GM19324 (cell line): Measurements from ENCODE around the gene CDK5.
"Not testable (repeated sequence)": the region's sequence is repeated elsewhere in the genome, so short reads cannot be mapped to it uniquely, and the experiment has no call there.

Source experiments
- ATAC-seq: cut with Tn5 transposase; IDR thresholded peaks from one replicate; pipeline ENCODE4 v1.9.1; 2021; ENCODE audit warnings: mild to moderate bottlenecking, moderate library complexity; ENCODE audit not compliant: unreplicated experiment, low FRiP score

The CDK5 gene

GRCh38 chr7:151038951-151039849, 18.5 kb downstream of the CDK5 start:
- no peak for ATAC-seq

- ATAC-seq: no peak
Observed at GRCh38 chr7:151035902-151036301, 21.8 kb downstream of the CDK5 start.

DNA sequence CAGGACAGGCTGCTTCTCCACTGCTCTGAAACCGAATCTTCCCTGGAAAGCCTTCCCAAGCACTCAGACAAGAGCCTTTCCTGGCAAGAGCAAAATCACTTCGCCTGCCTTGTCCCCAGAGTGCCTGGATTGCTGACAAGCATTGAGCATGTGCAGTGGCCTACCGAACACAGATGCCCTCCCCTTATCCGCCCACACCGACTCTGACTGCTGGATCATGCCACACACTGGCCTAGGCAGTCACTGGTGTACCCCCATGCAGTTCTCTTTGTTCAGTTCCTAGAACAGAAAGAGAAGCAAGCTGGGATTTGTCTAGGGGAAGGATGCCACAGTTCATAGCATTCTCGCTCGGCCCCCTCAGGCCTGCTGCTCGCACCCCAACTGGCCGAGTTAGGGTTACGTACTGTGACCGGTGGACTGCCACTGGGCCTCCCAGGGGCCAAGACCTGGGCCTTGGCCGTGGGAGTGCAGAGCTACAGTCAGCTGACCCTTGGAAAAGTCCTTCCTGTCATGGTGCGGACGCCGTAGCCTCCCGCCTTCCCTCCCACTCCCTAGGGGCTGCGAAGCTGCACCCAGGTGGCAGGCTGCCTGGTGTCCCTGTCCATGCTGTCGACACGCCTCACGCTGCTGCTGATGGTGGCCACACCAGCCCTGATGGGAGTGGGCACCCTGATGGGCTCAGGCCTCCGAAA, 22.5 kb downstream of the CDK5 start:
- ATAC-seq: no peak

GRCh38 chr7:151034312-151035025, 23.2 kb downstream of the CDK5 start:
- ATAC-seq: no peak

GRCh38 chr7:151033864-151034249, 23.8 kb downstream of the CDK5 start:
- ATAC-seq: no peak

GRCh38 chr7:151032936-151033863, 24.5 kb downstream of the CDK5 start:
- no peak for ATAC-seq

- no peak for ATAC-seq
Observed at GRCh38 chr7:151031011-151031410, 26.7 kb downstream of the CDK5 start.

GRCh38 chr7:151028948-151029501, 28.7 kb downstream of the CDK5 start:
- ATAC-seq: no peak

GRCh38 chr7:151028131-151028947, 29.4 kb downstream of the CDK5 start, which contains the start of gene ABCB8:
ABCB8 (plus strand) TSS chr7:151028450; CDS start chr7:151028516, 66 bp downstream.
- peak; percentile 96 for ATAC-seq

GRCh38 chr7:151027728-151028130, 30.0 kb downstream of the CDK5 start:
- ATAC-seq: not testable (repeated sequence)

DNA sequence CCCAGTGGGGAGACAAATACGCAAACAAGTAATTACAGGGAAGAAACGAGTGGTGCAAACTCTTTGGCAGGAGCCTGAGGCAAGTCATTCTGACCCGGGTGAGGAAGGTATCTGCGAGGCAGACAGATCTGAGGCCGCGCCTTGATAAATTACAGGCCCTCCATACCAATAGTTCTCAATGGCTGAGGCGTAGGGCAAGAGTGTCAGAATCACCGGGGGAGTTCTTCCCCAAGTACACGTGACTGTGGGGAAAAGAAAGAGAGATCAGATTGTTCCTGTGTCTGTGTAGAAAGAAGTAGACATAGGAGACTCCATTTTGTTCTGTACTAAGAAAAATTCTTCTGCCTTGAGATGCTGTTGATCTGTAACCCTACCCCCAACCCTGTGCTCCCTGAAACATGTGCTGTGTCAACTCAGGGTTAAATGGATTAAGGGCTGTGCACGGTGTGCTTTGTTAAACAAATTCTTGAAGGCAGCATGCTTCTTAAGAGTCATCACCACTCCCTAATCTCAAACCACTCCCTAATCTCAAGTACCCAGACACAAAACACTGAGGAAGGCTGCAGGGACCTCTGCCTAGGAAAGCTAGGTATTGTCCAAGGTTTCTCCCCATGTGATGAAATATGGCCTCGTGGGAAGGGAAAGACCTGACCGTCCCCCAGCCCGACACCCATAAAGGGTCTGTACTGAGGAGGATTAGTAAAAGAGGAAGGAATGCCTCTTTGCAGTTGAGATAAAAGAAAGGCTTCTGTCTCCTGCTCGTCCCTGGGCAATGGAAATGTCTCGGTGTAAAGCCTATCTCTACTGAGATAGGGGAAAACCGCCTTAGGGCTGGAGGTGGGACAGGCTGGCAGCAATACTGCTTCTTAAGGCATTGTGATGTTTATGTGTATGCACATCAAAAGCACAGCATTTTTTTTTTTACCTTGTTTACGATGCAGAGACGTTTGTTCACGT, 30.6 kb downstream of the CDK5 start:
- not testable (repeated sequence) for ATAC-seq

DNA sequence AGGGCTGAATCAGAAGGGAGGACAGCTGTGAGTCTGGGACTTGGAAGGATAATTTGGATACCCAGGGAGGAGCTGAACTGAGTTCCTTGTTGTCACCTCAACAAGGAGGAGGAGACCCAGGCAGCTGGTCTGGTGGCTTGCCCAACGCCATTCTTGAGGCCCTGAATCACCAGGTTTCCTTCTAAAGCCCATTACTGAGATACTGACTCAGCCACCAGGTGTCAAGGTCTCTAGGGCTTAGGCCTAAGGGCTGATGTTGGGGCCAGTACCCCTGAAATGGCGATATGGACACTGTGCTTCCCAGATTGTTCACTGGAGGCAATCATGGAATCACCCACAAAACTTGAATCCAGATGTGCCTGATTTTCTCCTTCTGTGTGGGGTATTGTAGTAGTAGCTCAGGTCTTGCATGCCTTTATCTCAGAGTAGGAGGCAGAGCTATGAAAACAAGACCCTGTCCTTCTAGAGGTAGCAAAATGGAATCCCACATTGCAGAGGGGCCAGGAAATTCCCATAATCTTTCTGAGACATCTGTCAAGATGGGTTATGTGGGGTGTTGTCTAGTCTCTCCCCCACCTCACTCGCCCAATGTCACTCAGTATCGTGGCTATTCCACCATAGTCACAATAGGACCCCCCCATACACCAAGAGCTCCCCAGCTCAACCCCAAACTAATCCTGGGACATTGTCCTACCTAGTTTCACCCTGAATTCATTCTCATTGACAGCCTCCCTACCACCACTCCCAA, 31.6 kb downstream of the CDK5 start:
- ATAC-seq: no peak

- no peak for ATAC-seq
Observed at GRCh38 chr7:151024435-151025056, 33.2 kb downstream of the CDK5 start, which contains the start of gene ATG9B. ATG9B (minus strand) TSS chr7:151024494; CDS start chr7:151024423, 71 bp downstream.

GRCh38 chr7:151023232-151023631, 34.5 kb downstream of the CDK5 start:
- no peak for ATAC-seq

- ATAC-seq: no peak
Observed at GRCh38 chr7:151020231-151020630, 37.5 kb downstream of the CDK5 start.

GRCh38 chr7:151019130-151019447, 38.6 kb downstream of the CDK5 start:
- no peak for ATAC-seq
